Fibroblast of lung (primary cell): Measurements from ENCODE around the gene STAT4.

Experiments used
- EZH2 ChIP-seq: IDR thresholded peaks from 2 replicates; pipeline ENCODE4 v1.5.1; 2012; ENCODE audit warnings: low read length, control low read depth, mild to moderate bottlenecking; ENCODE audit errors: missing control alignments
- TF ChIP-seq, protein P1 (sequence below), 2 donors: IDR thresholded peaks in 1 of 2; conservative IDR thresholded peaks in 1 of 2; 1 replicate in 1 of 2; 2 replicates in 1 of 2; pipeline ENCODE4 v1.5.1; 2011 to 2012; ENCODE audit warnings: low read length in 2 of 2, control low read depth in 1 of 2, inconsistent platforms in 1 of 2, low read depth in 1 of 2, mild to moderate bottlenecking in 1 of 2

- TF ChIP-seq, protein P1, sequence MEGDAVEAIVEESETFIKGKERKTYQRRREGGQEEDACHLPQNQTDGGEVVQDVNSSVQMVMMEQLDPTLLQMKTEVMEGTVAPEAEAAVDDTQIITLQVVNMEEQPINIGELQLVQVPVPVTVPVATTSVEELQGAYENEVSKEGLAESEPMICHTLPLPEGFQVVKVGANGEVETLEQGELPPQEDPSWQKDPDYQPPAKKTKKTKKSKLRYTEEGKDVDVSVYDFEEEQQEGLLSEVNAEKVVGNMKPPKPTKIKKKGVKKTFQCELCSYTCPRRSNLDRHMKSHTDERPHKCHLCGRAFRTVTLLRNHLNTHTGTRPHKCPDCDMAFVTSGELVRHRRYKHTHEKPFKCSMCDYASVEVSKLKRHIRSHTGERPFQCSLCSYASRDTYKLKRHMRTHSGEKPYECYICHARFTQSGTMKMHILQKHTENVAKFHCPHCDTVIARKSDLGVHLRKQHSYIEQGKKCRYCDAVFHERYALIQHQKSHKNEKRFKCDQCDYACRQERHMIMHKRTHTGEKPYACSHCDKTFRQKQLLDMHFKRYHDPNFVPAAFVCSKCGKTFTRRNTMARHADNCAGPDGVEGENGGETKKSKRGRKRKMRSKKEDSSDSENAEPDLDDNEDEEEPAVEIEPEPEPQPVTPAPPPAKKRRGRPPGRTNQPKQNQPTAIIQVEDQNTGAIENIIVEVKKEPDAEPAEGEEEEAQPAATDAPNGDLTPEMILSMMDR (conservative IDR thresholded peaks at IDR 0.05 in 1 of 2, IDR thresholded peaks at IDR 0.05 in 1 of 2; ENCODE audit: low read depth in 1 of 2, low read length in 2 of 2) = no peak
- TF ChIP-seq EZH2 = no peak
Observed at GRCh38 chr2:191143791-191144190, 7.0 kb downstream of the STAT4 start.
